Measurements from ENCODE around the gene LTO1.

GRCh38 chr11:69657911-69658625 lies 17.1 kb downstream of the LTO1 start:
- no peak for TF ChIP-seq CTCF (IDR thresholded peaks at IDR 0.05; ENCODE audit: insufficient read depth, low read length)
- TF ChIP-seq REST (IDR thresholded peaks at IDR 0.05; ENCODE audit: insufficient replicate concordance, low read depth) = no peak

Data from HL-60 (cell line).